IPS-18a (cell line): ENCODE results near the gene IL12RB2.

Experiments used
- H3K27ac ChIP-seq: one replicate; pipeline ENCODE4 v1.5.1; 2013; ENCODE audit warnings: low read length
- H3K27me3 ChIP-seq: one replicate; pipeline ENCODE4 v1.6.1; 2013; ENCODE audit warnings: mild to moderate bottlenecking, low read length; ENCODE audit not compliant: control insufficient read depth, insufficient read depth
- H3K36me3 ChIP-seq: one replicate; pipeline ENCODE4 v1.6.1; 2013; ENCODE audit warnings: low read depth, low read length; ENCODE audit not compliant: control insufficient read depth
- H3K4me1 ChIP-seq: one replicate; pipeline ENCODE4 v1.6.1; 2013; ENCODE audit warnings: low read depth, low read length; ENCODE audit not compliant: control insufficient read depth
- H3K4me3 ChIP-seq: one replicate; pipeline ENCODE4 v1.5.1; 2013; ENCODE audit warnings: low read length
- H3K9ac ChIP-seq: one replicate; pipeline ENCODE4 v1.6.1; 2013; ENCODE audit warnings: mild to moderate bottlenecking, low read length, moderate library complexity
- H3K9me3 ChIP-seq: one replicate; pipeline ENCODE4 v1.6.1; 2013; ENCODE audit warnings: low read depth, low read length; ENCODE audit not compliant: control insufficient read depth

The IL12RB2 gene

DNA sequence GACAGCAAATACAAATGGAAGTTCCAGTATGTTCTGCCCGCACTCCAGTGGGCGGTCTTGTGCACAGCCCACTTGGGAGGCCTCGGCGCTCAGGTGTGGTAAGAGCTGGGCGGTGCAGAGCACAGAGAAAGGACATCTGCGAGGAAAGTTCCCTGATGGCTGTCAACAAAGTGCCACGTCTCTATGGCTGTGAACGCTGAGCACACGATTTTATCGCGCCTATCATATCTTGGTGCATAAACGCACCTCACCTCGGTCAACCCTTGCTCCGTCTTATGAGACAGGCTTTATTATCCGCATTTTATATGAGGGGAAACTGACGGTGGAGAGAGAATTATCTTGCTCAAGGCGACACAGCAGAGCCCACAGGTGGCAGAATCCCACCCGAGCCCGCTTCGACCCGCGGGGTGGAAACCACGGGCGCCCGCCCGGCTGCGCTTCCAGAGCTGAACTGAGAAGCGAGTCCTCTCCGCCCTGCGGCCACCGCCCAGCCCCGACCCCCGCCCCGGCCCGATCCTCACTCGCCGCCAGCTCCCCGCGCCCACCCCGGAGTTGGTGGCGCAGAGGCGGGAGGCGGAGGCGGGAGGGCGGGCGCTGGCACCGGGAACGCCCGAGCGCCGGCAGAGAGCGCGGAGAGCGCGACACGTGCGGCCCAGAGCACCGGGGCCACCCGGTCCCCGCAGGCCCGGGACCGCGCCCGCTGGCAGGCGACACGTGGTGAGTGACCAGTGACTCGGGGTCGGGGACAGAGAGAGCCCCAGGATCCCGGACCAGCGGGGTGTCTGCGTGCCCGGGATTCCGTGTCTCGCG lies at the start of gene IL12RB2:
Gene IL12RB2, plus strand, starts transcription at position 623 of the 810 bp plus-strand sequence. CDS start 12,496 bp downstream, outside the sequence.
- Histone ChIP-seq H3K4me3 (peak within 1 kb of the TSS; percentile 73), H3K9ac (no peak within 1 kb of the TSS), H3K27me3 (peaks cover 28% of the 10 kb centered on the region), H3K4me1 (peaks cover 2% of the 10 kb centered on the region), H3K27ac (no peak within 1 kb of the TSS), H3K36me3 (no peaks in the 10 kb centered on the region), H3K9me3 (no peaks in the 10 kb centered on the region)

DNA sequence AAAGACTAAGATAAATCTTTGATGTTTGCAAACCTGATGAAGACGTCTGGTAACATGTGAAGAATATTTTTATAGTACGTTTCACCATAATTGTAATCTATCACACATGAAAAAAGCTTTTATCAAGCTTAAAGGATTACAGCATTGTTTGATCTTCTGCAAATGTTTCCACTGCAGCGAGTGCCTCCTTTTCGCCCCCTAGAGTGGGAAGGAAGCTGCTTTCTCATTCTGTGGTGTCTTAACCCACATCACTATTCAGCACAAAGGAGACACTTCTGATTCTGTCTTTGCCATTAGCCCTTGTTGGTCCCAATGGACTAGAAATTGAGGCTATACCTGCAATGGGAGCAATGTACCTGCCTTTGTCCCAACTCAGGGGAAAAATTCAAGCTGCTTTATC lies 46.0 kb upstream of the IL12RB2 start:
- Histone ChIP-seq H3K27me3 (no peaks in the 10 kb centered on the region), H3K4me3 (peak overlapping the region; percentile 11), H3K9me3 (no peaks in the 10 kb centered on the region), H3K9ac (no peak overlapping the region), H3K27ac (no peak overlapping the region), H3K4me1 (peaks cover 33% of the 10 kb centered on the region), H3K36me3 (no peaks in the 10 kb centered on the region)

DNA sequence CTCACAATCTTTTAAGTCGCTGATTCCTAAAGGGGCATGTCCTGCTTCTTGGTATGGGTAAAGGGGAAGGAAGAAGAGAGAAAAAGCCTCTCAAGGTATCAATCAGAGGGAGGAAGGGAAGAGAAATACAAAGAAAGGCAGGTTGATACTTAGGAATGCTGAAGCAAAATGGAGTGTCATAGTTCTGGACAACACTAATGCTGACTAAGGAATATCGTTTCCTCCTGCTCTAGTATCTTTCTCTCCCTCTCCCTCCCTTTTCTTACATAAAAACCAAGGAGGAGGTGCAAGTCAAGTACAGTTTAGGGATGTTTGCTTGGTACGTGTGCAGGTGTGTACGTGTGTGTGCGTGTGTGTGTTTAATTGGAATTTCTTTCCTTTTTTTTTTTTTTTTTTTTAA lies 44.9 kb upstream of the IL12RB2 start:
- Histone ChIP-seq H3K36me3 (no peaks in the 10 kb centered on the region), H3K4me1 (peaks cover 27% of the 10 kb centered on the region), H3K27ac (no peak overlapping the region), H3K27me3 (no peaks in the 10 kb centered on the region), H3K9me3 (no peaks in the 10 kb centered on the region), H3K9ac (no peak overlapping the region), H3K4me3 (no peak overlapping the region)

GRCh38 chr1:67264152-67264551 lies 43.5 kb upstream of the IL12RB2 start:
- Histone ChIP-seq H3K27ac (no peak overlapping the region), H3K36me3 (no peaks in the 10 kb centered on the region), H3K4me1 (peaks cover 20% of the 10 kb centered on the region), H3K9ac (no peak overlapping the region), H3K4me3 (no peak overlapping the region), H3K27me3 (no peaks in the 10 kb centered on the region), H3K9me3 (no peaks in the 10 kb centered on the region)

- H3K27ac ChIP-seq: no peak overlapping the region
- H3K36me3 ChIP-seq: no peaks in the 10 kb centered on the region
- H3K9me3 ChIP-seq: no peaks in the 10 kb centered on the region
- H3K4me1 ChIP-seq: peaks cover 20% of the 10 kb centered on the region
- H3K27me3 ChIP-seq: no peaks in the 10 kb centered on the region
- no peak overlapping the region for H3K4me3 ChIP-seq
- no peak overlapping the region for H3K9ac ChIP-seq
Measured at GRCh38 chr1:67264899-67265298, 42.8 kb upstream of the IL12RB2 start.

DNA sequence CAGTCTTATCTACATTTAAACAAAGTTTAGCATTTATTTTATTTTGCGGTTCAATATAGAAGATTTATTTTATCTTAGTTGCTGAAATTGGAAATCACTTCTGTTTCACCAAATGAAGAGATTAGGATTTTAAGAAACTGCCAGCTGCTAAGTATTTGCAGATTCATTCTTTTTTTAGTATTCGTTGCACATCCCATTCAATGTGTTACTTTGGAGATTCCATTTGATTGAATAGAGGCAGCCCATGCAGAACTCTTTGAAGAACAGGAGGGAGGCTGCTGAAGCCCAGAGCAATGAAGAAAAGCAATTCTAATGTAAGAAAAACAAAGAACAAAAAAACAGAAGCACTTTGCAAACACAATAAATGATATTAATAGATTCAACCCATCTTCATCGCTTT lies 38.6 kb upstream of the IL12RB2 start:
- H3K4me3 ChIP-seq: no peak overlapping the region
- H3K36me3 ChIP-seq: no peaks in the 10 kb centered on the region
- H3K27me3 ChIP-seq: no peaks in the 10 kb centered on the region
- H3K4me1 ChIP-seq: no peaks in the 10 kb centered on the region
- H3K27ac ChIP-seq: no peak overlapping the region
- no peaks in the 10 kb centered on the region for H3K9me3 ChIP-seq
- H3K9ac ChIP-seq: no peak overlapping the region

- Histone ChIP-seq H3K4me3 (no peak overlapping the region), H3K27ac (no peak overlapping the region), H3K9me3 (no peaks in the 10 kb centered on the region), H3K27me3 (no peaks in the 10 kb centered on the region), H3K36me3 (no peaks in the 10 kb centered on the region), H3K4me1 (no peaks in the 10 kb centered on the region), H3K9ac (no peak overlapping the region)
Measured at GRCh38 chr1:67270541-67270940, 37.1 kb upstream of the IL12RB2 start.

DNA sequence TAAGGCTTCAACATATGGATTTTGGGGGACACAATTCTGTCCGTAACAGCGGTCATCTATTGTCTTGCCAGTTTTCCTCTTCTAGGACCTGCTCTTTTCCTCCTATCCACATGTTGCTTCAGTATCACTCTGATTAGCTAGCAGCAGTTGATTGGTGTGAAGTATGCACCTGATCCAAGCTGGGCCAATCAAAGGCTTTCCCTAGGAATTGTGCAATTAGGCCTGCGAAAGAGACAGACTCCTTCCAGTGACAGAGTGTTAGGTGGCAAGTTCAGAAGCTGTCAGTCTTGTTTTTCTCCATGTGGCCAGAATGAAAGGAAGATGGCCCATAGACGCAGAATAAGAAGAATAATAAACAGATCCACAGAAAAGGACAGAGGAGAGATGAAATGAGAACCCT lies 34.1 kb upstream of the IL12RB2 start:
- Histone ChIP-seq H3K9me3 (no peaks in the 10 kb centered on the region), H3K4me1 (no peaks in the 10 kb centered on the region), H3K9ac (no peak overlapping the region), H3K4me3 (no peak overlapping the region), H3K27ac (no peak overlapping the region), H3K36me3 (no peaks in the 10 kb centered on the region), H3K27me3 (no peaks in the 10 kb centered on the region)

GRCh38 chr1:67274623-67275325 lies 32.9 kb upstream of the IL12RB2 start:
- Histone ChIP-seq H3K4me3 (no peak overlapping the region), H3K36me3 (no peaks in the 10 kb centered on the region), H3K4me1 (no peaks in the 10 kb centered on the region), H3K9me3 (no peaks in the 10 kb centered on the region), H3K9ac (no peak overlapping the region), H3K27ac (no peak overlapping the region), H3K27me3 (no peaks in the 10 kb centered on the region)

- Histone ChIP-seq H3K4me1 (no peaks in the 10 kb centered on the region), H3K27ac (no peak overlapping the region), H3K36me3 (no peaks in the 10 kb centered on the region), H3K4me3 (no peak overlapping the region), H3K9ac (no peak overlapping the region), H3K9me3 (no peaks in the 10 kb centered on the region), H3K27me3 (no peaks in the 10 kb centered on the region)
Measured at GRCh38 chr1:67280696-67281095, 27.0 kb upstream of the IL12RB2 start.

- no peak overlapping the region for H3K4me3 ChIP-seq
- no peaks in the 10 kb centered on the region for H3K36me3 ChIP-seq
- no peaks in the 10 kb centered on the region for H3K4me1 ChIP-seq
- no peaks in the 10 kb centered on the region for H3K27me3 ChIP-seq
- H3K9ac ChIP-seq: no peak overlapping the region
- no peaks in the 10 kb centered on the region for H3K9me3 ChIP-seq
- no peak overlapping the region for H3K27ac ChIP-seq
Measured at GRCh38 chr1:67281244-67281643, 26.4 kb upstream of the IL12RB2 start.
